Measurements from ENCODE around the gene CACFD1. TPM values are rescaled to one million over a fixed set of nuclear protein-coding genes. Genes with fewer than 3 reads are reported as not detected.

CACFD1 gene
- total RNA-seq, 1 donor from 2014 or later, result 15.0 TPM

- TF ChIP-seq CTCF (IDR thresholded peaks at IDR 0.05), result no peak
- H3K9me3 Mint-ChIP-seq, result no peaks in the 10 kb centered on the region
- H3K36me3 Mint-ChIP-seq (ENCODE audit: low read depth), result peaks cover 22% of the 10 kb centered on the region
- ATAC-seq (ENCODE audit: low read depth) (peak; percentile 46), DNase-seq (peak; percentile 58)
- no peaks in the 10 kb centered on the region for H3K27me3 Mint-ChIP-seq
- peak overlapping the region; percentile 90 for H3K27ac Mint-ChIP-seq
- POLR2A ChIA-PET, result interaction anchor here (0.6 to 3.6 kb wide), 15 partner anchors 9 to 483 kb away, joined by 3 to 44 read pairs (median 3); partner anchors contain the start of genes CACFD1, MED22, REXO4 and RPL7A
- peak overlapping the region; percentile 90 for H3K4me3 Mint-ChIP-seq
- peaks cover 31% of the 10 kb centered on the region for H3K4me1 Mint-ChIP-seq
- intact Hi-C loops (cut with micrococcal nuclease), result loop anchor here (1.0 to 2.0 kb wide), 5 partner anchors 19 to 447 kb away; partner anchors contain the start of genes CACFD1, GTF3C5, MED22 and RPL7A
- CTCF ChIA-PET, result interaction anchor here (1.7 kb wide), 1 partner anchor 334 kb away, joined by 5 read pairs; no protein-coding TSS in a partner anchor
These were observed 18.4 kb downstream of the CACFD1 start for GRCh38 chr9:133477992-133478850.

GRCh38 chr9:133478851-133479711 is 19.3 kb downstream of the CACFD1 start, which contains the start of gene SLC2A6:
Gene SLC2A6 (minus strand): TSS chr9:133479099. CDS start chr9:133479059, 40 bp downstream.
- CTCF ChIA-PET, result interaction anchor here (1.7 kb wide), 1 partner anchor 335 kb away, joined by 5 read pairs; no protein-coding TSS in a partner anchor
- POLR2A ChIA-PET, result interaction anchor here (0.5 to 3.6 kb wide), 17 partner anchors 9 to 482 kb away, joined by 3 to 44 read pairs (median 3); partner anchors contain the start of genes CACFD1, MED22, RPL7A and STKLD1
- Mint-ChIP-seq H3K27me3 (no peaks in the 10 kb centered on the region), H3K27ac (peak within 1 kb of the TSS; percentile 90), H3K4me3 (peak within 1 kb of the TSS; percentile 90), H3K36me3 (ENCODE audit: low read depth) (peaks cover 21% of the 10 kb centered on the region), H3K4me1 (peaks cover 29% of the 10 kb centered on the region), H3K9me3 (no peaks in the 10 kb centered on the region)
- ATAC-seq (ENCODE audit: low read depth) (peak; percentile 93), DNase-seq (peak; percentile 85)
- intact Hi-C loops (cut with micrococcal nuclease), result loop anchor here (1.0 to 2.0 kb wide), 7 partner anchors 20 to 448 kb away; partner anchors contain the start of genes CACFD1, GTF3C5, MED22 and REXO4
- TF ChIP-seq CTCF (IDR thresholded peaks at IDR 0.05), result no peak

GRCh38 chr9:133483611-133484010 is 23.8 kb downstream of the CACFD1 start:
- Mint-ChIP-seq H3K27ac (no peak overlapping the region), H3K36me3 (ENCODE audit: low read depth) (no peaks in the 10 kb centered on the region), H3K27me3 (peaks cover 1% of the 10 kb centered on the region), H3K9me3 (no peaks in the 10 kb centered on the region), H3K4me3 (no peak overlapping the region), H3K4me1 (peaks cover 11% of the 10 kb centered on the region)
- POLR2A ChIA-PET, result no interaction called here
- ATAC-seq (ENCODE audit: low read depth) (no peak), DNase-seq (no peak)
- CTCF ChIA-PET, result interaction anchor here (1.0 to 6.4 kb wide), 2 partner anchors 88 to 296 kb away, joined by 3 to 54 read pairs; no protein-coding TSS in a partner anchor
- intact Hi-C loops (cut with micrococcal nuclease), result no loop called here
- TF ChIP-seq CTCF (IDR thresholded peaks at IDR 0.05), result no peak

- no peaks in the 10 kb centered on the region for H3K9me3 Mint-ChIP-seq
- CTCF ChIA-PET, result interaction anchor here (0.6 to 6.4 kb wide), 5 partner anchors 11 to 955 kb away, joined by 3 to 54 read pairs (median 3); no protein-coding TSS in a partner anchor
- H3K4me1 Mint-ChIP-seq, result peaks cover 7% of the 10 kb centered on the region
- POLR2A ChIA-PET, result interaction anchor here (0.7 to 1.2 kb wide), 2 partner anchors 129 to 298 kb away, joined by 3 to 4 read pairs; no protein-coding TSS in a partner anchor
- no peaks in the 10 kb centered on the region for H3K36me3 Mint-ChIP-seq (ENCODE audit: low read depth)
- TF ChIP-seq CTCF (IDR thresholded peaks at IDR 0.05), result no peak
- H3K27ac Mint-ChIP-seq, result no peak overlapping the region
- ATAC-seq (ENCODE audit: low read depth) (no peak), DNase-seq (no peak)
- peaks cover 1% of the 10 kb centered on the region for H3K27me3 Mint-ChIP-seq
- no peak overlapping the region for H3K4me3 Mint-ChIP-seq
- intact Hi-C loops (cut with micrococcal nuclease), result loop anchor here (5.0 kb wide), 2 partner anchors 383 to 513 kb away; no protein-coding TSS in a partner anchor
These were observed 25.1 kb downstream of the CACFD1 start for GRCh38 chr9:133484671-133485437.
